GM12874 (cell line): Measurements from ENCODE around the gene TC2N.

Experiments used
- TF ChIP-seq, protein P1 (sequence below): IDR thresholded peaks from 2 replicates; pipeline ENCODE4 v1.5.1; 2011; ENCODE audit warnings: low read depth, mild to moderate bottlenecking, control low read depth, low read length, moderate library complexity; ENCODE audit not compliant: insufficient read depth

TC2N gene

DNA sequence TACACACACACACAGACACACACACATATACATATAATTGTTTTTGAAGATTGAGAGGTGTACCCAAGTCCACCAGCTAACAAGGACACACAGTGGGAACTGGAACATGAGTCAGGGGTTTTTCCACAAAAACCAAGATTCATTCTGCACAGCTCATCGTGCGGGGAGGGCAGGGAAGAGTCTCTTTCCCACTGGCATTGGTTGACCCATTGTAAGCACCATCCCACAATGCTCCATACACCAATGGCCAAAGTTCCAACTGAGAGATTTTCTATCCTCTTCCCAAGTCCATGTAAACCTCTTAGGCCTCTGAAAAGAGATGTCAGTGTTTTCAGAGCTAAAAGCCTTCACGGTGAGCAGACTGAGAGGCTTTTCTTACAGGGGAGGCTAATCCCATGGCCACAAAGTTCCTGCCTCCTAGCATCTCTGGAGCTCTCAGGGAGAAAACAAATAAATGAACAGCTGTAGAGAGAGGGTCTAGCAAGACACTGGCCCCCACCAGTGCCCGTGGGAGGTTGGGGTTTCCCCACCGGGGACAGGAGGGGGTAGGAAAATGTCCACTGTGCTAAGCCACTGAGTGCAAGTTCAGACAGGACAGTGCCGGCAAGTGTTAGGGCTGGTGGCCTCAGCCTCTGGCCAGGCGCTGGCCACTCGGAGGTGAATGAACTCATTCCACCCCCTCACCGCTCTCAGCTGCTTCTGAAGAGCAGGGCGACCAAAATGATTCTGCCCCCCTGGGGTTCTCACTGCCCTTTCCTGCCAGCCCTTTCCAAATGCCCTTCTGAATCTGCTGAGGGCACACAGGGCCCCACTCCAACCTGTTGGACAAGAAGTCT, 21.5 kb upstream of the TC2N start:
- TF ChIP-seq, protein P1, sequence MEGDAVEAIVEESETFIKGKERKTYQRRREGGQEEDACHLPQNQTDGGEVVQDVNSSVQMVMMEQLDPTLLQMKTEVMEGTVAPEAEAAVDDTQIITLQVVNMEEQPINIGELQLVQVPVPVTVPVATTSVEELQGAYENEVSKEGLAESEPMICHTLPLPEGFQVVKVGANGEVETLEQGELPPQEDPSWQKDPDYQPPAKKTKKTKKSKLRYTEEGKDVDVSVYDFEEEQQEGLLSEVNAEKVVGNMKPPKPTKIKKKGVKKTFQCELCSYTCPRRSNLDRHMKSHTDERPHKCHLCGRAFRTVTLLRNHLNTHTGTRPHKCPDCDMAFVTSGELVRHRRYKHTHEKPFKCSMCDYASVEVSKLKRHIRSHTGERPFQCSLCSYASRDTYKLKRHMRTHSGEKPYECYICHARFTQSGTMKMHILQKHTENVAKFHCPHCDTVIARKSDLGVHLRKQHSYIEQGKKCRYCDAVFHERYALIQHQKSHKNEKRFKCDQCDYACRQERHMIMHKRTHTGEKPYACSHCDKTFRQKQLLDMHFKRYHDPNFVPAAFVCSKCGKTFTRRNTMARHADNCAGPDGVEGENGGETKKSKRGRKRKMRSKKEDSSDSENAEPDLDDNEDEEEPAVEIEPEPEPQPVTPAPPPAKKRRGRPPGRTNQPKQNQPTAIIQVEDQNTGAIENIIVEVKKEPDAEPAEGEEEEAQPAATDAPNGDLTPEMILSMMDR: no peak

DNA sequence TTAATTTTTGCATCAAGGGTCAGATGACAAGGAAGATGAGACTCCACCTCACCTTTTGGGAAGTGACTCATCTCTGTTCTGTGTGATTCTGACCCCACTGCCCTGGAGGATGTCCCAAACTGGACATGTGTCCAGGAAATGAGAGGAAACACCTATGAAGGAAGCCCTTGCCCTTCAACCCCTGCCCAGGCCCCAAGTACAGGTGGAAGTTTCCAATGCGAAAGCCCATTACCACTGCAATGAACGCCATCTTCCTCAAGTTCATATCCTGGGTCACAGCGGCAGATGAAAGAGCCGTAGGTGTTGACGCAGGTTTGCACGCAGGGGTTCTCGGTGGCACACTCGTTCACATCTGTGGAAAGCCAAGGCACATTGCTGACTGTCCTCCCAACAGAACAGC, 19.6 kb upstream of the TC2N start:
- TF ChIP-seq, protein P1: no peak

DNA sequence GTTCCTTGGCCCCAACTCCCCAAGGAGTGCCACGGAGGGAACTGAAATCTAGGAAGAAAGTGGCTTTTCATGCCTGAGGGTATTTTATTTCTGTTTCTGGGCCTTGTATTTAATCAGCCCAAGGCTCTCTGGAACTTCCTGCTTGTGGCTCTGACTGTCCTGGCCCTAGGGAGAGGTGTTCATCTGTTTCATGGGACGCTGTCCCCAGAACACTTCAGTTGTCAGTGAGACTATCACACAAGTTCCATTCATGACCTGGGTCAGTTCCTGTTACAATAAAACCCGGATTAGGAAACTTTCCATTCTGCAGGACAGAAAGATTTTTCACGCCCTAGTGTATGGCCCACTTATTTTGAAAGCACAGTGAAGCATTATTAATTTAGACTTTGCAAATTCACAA, 18.5 kb upstream of the TC2N start:
- TF ChIP-seq, protein P1: no peak

DNA sequence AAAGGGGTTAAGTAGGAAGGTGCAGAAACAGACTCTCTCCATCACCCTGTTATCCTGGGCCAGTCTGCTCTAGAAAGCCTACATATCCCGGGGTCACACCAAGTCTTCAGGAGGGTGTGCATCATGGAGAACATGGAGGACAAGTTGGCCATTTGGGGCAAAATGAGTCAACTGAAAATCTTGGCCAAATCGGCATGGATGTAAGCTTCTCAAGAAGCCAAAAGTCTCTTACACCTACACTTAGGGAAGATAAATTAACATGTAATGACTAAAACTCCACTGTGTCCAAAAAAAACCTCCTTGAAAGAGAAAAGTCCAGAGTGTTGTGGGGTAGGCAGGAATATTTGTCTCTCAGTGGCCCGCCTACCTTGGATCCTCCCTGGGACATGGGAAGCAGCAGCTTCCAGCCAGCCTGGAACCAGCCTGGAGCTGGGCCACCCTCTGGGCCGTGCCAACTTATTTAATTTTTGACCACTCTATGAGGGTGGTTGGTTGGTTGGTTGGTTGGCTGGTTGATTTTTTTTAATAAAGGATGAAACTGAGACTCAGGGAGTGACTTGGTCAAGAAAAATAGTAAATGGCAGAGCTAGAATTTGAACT, 17.9 kb upstream of the TC2N start:
- TF ChIP-seq, protein P1: no peak

DNA sequence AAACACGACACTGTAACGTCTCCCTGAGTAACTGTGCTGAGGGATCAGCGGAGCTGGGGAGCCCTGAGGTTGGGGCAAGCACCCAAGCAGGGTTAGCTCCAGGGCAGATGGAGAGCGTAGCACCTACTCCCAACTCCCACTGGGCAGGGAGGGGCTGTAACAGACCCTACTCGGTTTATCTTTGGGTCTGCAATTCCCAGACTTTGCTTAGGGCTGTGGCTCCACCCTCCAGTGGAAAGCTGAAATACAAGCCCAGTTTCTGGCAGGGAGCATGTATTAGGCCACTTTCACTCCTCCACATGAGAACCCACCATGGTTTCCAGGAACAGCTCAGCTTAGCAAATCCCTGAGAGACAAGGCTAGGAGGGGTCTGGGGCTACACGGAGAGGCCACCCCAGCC, 17.3 kb upstream of the TC2N start:
- TF ChIP-seq, protein P1: no peak

DNA sequence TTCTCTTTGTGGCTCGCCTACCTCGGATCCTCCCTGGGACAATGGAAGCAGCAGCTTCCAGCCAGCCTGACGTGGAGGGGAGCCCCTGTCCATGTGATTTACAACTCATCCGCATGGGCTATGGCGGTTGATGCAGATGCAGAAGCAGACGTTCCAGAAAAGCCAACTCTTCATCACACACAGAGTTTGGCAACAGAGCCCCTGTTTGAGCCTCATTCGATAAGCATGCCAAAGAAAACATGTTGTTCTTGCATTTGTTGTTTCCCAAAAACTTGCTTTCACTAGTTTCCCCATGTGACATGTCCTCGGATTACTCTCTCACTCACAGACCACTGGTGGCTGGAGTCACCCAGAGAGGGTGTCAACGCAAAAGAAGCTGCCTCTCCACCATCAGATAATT, 16.4 kb upstream of the TC2N start:
- TF ChIP-seq, protein P1: no peak

DNA sequence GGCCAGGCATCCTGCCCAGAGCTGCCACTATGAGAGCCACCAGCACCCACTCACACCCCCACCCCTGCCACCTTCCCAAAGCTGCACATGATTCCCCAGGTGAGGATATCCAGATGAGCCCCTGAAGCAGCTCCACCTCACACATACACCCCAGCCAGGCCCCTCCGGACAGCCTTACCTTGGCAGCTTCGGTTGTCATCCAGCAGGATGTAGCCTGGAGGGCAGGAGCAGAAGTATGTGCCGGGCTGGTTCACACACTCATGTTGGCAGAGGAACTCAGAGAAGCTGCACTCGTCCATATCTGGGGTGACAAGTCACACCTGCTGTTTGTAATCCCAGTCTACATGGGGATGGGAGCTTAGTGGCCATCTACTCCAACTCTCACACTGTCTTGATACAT, 15.4 kb upstream of the TC2N start:
- TF ChIP-seq, protein P1: no peak
